Measurements from ENCODE around the gene FBXW12. TPM values are rescaled to one million over a fixed set of nuclear protein-coding genes. Genes with fewer than 3 reads are reported as not detected.

Gene FBXW12
- polyA plus RNA-seq, 1 of the 3 experiments (the other 2 are of a cell fraction) = 0.07 TPM

DNA sequence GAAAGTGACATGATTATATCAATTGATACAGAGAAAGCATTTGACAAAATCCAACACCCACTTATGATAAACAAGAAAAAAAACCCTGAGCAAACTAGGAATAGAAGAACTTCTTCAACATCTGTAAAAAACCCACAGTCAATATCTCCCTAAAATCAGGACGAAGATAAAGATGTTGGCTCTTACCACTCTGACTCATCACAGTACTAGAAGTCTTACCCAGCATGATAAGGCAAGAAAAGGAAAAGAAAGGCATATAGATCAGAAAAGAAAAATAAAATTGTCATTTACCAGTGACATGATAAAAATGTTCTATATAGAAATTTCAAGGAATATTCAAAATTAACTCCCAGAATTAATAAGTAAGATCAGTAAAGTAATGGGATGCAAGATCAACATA lies 7.2 kb upstream of the FBXW12 start:
- Histone ChIP-seq H3K4me2 (no peak overlapping the region), H3K9me3 (peaks cover 16% of the 10 kb centered on the region), H3K9me2 (no peaks in the 10 kb centered on the region), H3K79me2 (ENCODE audit: insufficient read depth) (no peaks in the 10 kb centered on the region), H3F3A (replicated peaks; ENCODE audit: insufficient read depth) (no peaks in the 10 kb centered on the region), H3K36me3 (replicated peaks in 1 of 2; ENCODE audit: control insufficient read depth in 1 of 2, insufficient read depth in 2 of 2, low read length in 1 of 2) (no peaks in the 10 kb centered on the region), H4K20me1 (ENCODE audit: insufficient read depth) (no peaks in the 10 kb centered on the region), H2AFZ (ENCODE audit: low read depth) (no peak overlapping the region), H3K27me3 (ENCODE audit: insufficient read depth) (no peaks in the 10 kb centered on the region), H3K9ac (no peak overlapping the region), H3K4me1 (ENCODE audit: control insufficient read depth in 1 of 2, insufficient read depth in 2 of 2, low read depth in 1 of 2, low read length in 1 of 2) (peaks cover 0 to 15% of the 10 kb centered on the region in 2 experiments; a peak in 1 of 4 replicates), H3K4me3 (ENCODE audit: low read depth in 2 of 2, low read length in 1 of 2) (no peak overlapping the region), H3K27ac (ENCODE audit: low read depth in 2 of 2, low read length in 1 of 2) (no peak overlapping the region)
- ChIA-PET CTCF (no interaction called here), POLR2A (no interaction called here)
- DNase-seq = no peak
- TF ChIP-seq RCOR1 (IDR thresholded peaks at IDR 0.05; ENCODE audit: low read length) (no peak), CHD2 (IDR thresholded peaks at IDR 0.05; ENCODE audit: low read length, partially characterized antibody) (no peak), RFX5 (IDR thresholded peaks at IDR 0.05; ENCODE audit: low read length) (no peak)
- TF ChIP-seq, protein P1, sequence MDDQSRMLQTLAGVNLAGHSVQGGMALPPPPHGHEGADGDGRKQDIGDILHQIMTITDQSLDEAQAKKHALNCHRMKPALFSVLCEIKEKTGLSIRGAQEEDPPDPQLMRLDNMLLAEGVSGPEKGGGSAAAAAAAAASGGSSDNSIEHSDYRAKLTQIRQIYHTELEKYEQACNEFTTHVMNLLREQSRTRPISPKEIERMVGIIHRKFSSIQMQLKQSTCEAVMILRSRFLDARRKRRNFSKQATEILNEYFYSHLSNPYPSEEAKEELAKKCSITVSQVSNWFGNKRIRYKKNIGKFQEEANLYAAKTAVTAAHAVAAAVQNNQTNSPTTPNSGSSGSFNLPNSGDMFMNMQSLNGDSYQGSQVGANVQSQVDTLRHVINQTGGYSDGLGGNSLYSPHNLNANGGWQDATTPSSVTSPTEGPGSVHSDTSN (IDR thresholded peaks at IDR 0.05) = no peak
- 19% methylated on average over 1 of the region's 1 CpG for WGBS (ENCODE audit: low lambda C conversion rate)

DNA sequence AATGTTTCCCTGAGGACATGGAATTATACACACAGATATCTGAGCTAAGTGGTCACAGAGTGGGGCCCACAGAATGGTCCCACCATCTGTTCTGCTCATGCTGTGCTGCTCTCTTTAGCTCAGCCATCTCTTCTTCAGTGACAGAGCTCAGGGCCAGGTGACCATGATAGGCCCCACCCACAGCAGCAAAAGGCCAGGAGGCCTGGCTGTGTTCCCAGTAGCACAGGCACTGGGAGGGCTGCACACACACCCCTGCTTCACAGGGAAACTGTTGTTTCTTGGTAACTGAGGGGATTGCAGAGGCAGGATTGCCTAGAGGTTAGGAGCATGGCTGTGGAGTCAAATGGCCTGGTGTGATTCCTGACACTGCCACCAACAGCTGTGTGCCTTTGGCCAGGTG lies 4.8 kb upstream of the FBXW12 start:
- ChIA-PET POLR2A (interaction anchor here (0.6 to 1.1 kb wide), 4 partner anchors 15 to 68 kb away, joined by 3 to 4 read pairs (median 3); no protein-coding TSS in a partner anchor), CTCF (interaction anchor here (1.1 to 2.8 kb wide), 5 partner anchors 20 to 94 kb away, joined by 3 to 18 read pairs (median 3); no protein-coding TSS in a partner anchor)
- Histone ChIP-seq H3K9me2 (no peaks in the 10 kb centered on the region), H2AFZ (ENCODE audit: low read depth) (no peak overlapping the region), H3K9ac (no peak overlapping the region), H3K9me3 (peaks cover 7% of the 10 kb centered on the region; the same call in 1 of the 2 replicates), H4K20me1 (ENCODE audit: insufficient read depth) (no peaks in the 10 kb centered on the region), H3K4me1 (ENCODE audit: control insufficient read depth in 1 of 2, insufficient read depth in 2 of 2, low read depth in 1 of 2, low read length in 1 of 2) (peaks cover 0 to 15% of the 10 kb centered on the region in 2 experiments; a peak in 1 of 4 replicates), H3K4me2 (no peak overlapping the region), H3K79me2 (ENCODE audit: insufficient read depth) (no peaks in the 10 kb centered on the region), H3K27ac (ENCODE audit: low read depth in 2 of 2, low read length in 1 of 2) (peak overlapping the region in 1 of 2 experiments; percentile 74; a peak in 2 of 4 replicates), H3K27me3 (ENCODE audit: insufficient read depth) (no peaks in the 10 kb centered on the region), H3F3A (replicated peaks; ENCODE audit: insufficient read depth) (no peaks in the 10 kb centered on the region), H3K36me3 (replicated peaks in 1 of 2; ENCODE audit: control insufficient read depth in 1 of 2, insufficient read depth in 2 of 2, low read length in 1 of 2) (no peaks in the 10 kb centered on the region), H3K4me3 (ENCODE audit: low read depth in 2 of 2, low read length in 1 of 2) (no peak overlapping the region)
- DNase-seq = peak; percentile 69
- no peak for TF ChIP-seq SIN3A (IDR thresholded peaks at IDR 0.05; ENCODE audit: borderline replicate concordance, low read depth, low read length)
- TF ChIP-seq SMC3 (IDR thresholded peaks at IDR 0.05; ENCODE audit: low read depth, low read length) = no peak
- TF ChIP-seq, protein P2, sequence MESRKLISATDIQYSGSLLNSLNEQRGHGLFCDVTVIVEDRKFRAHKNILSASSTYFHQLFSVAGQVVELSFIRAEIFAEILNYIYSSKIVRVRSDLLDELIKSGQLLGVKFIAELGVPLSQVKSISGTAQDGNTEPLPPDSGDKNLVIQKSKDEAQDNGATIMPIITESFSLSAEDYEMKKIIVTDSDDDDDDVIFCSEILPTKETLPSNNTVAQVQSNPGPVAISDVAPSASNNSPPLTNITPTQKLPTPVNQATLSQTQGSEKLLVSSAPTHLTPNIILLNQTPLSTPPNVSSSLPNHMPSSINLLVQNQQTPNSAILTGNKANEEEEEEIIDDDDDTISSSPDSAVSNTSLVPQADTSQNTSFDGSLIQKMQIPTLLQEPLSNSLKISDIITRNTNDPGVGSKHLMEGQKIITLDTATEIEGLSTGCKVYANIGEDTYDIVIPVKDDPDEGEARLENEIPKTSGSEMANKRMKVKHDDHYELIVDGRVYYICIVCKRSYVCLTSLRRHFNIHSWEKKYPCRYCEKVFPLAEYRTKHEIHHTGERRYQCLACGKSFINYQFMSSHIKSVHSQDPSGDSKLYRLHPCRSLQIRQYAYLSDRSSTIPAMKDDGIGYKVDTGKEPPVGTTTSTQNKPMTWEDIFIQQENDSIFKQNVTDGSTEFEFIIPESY (IDR thresholded peaks at IDR 0.05; ENCODE audit: borderline replicate concordance, low read depth) = no peak
- TF ChIP-seq FOXJ3 (CRISPR knock-in tag; IDR thresholded peaks at IDR 0.05) = peak; percentile 73; the same call in 1 of the 2 replicates
- peak in 1 of 2 experiments; percentile 15; a peak in 1 of 4 replicates for TF ChIP-seq EP300 (IDR thresholded peaks at IDR 0.05; ENCODE audit: borderline replicate concordance in 1 of 2, low read depth in 1 of 2, low read length in 1 of 2)
- TF ChIP-seq RFX5 (IDR thresholded peaks at IDR 0.05; ENCODE audit: low read length) = no peak
- TF ChIP-seq, protein P1 (IDR thresholded peaks at IDR 0.05) = no peak
- TF ChIP-seq RCOR1 (IDR thresholded peaks at IDR 0.05; ENCODE audit: low read length) = 0 out of 2 replicates have a peak, but pooled peaks have one; percentile 5
- TF ChIP-seq NRF1 (IDR thresholded peaks at IDR 0.05; ENCODE audit: low read depth, low read length) = no peak
- TF ChIP-seq, protein P3, sequence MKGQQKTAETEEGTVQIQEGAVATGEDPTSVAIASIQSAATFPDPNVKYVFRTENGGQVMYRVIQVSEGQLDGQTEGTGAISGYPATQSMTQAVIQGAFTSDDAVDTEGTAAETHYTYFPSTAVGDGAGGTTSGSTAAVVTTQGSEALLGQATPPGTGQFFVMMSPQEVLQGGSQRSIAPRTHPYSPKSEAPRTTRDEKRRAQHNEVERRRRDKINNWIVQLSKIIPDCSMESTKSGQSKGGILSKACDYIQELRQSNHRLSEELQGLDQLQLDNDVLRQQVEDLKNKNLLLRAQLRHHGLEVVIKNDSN (IDR thresholded peaks at IDR 0.05; ENCODE audit: borderline replicate concordance, low read depth) = no peak
- TF ChIP-seq CHD2 (IDR thresholded peaks at IDR 0.05; ENCODE audit: low read length, partially characterized antibody) = peak; percentile 45
- no peak for TF ChIP-seq POLR2AphosphoS5 (IDR thresholded peaks at IDR 0.05; ENCODE audit: low read depth, low read length)
- no peak for TF ChIP-seq RXRA (IDR thresholded peaks at IDR 0.05; ENCODE audit: borderline replicate concordance, low read depth)
- TF ChIP-seq, protein P4, sequence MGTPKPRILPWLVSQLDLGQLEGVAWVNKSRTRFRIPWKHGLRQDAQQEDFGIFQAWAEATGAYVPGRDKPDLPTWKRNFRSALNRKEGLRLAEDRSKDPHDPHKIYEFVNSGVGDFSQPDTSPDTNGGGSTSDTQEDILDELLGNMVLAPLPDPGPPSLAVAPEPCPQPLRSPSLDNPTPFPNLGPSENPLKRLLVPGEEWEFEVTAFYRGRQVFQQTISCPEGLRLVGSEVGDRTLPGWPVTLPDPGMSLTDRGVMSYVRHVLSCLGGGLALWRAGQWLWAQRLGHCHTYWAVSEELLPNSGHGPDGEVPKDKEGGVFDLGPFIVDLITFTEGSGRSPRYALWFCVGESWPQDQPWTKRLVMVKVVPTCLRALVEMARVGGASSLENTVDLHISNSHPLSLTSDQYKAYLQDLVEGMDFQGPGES (IDR thresholded peaks at IDR 0.05; ENCODE audit: low read depth, low read length) = no peak
- TF ChIP-seq MXI1 (IDR thresholded peaks at IDR 0.05; ENCODE audit: low read depth, low read length) = 0 out of 2 replicates have a peak, but pooled peaks have one; percentile 63

Data from SK-N-SH (cell line).